HepG2 (cell line): ENCODE measurements around the gene RHBDL1. TPM values are rescaled to one million over a fixed set of nuclear protein-coding genes. Genes with fewer than 3 reads are reported as not detected.

Experiments
- ATF7 ChIP-seq, 2 experiments: fragments of 450-650 bp in 1 of 2; sonication (generic) in 1 of 2; formaldehyde crosslinking in 1 of 2; IDR thresholded peaks; 2 replicates each; pipeline versions ENCODE4 v1.4.0 to v1.6.1; 2016 to 2020; ENCODE audit warnings: antibody characterized with exemption in 1 of 2, mild to moderate bottlenecking in 1 of 2, missing genetic modification reagents in 1 of 2
- BRCA1 ChIP-seq: sonication (generic); formaldehyde crosslinking; IDR thresholded peaks from 2 replicates; pipeline ENCODE4 v1.4.0; 2020; ENCODE audit warnings: missing genetic modification reagents
- FLYWCH1 ChIP-seq: sonication (generic); formaldehyde crosslinking; IDR thresholded peaks from 2 replicates; pipeline ENCODE4 v1.8.1; 2023; ENCODE audit warnings: mild to moderate bottlenecking, missing genetic modification reagents
- HOXA9 ChIP-seq: sonication (generic); formaldehyde crosslinking; IDR thresholded peaks from 2 replicates; pipeline ENCODE4 v1.8.1; 2022; ENCODE audit warnings: missing genetic modification reagents, mild to moderate bottlenecking, moderate library complexity, borderline replicate concordance
- KLF12 ChIP-seq: sonication (generic); formaldehyde crosslinking; IDR thresholded peaks from 2 replicates; pipeline ENCODE4 v1.4.0; 2020; ENCODE audit warnings: missing genetic modification reagents, borderline replicate concordance
- MNT ChIP-seq: fragments of 450-650 bp; IDR thresholded peaks from 2 replicates; pipeline ENCODE4 v1.6.1; 2016
- PBX2 ChIP-seq: IDR thresholded peaks from 2 replicates; pipeline ENCODE4 v1.6.1; 2016; ENCODE audit warnings: control low read depth
- REXO4 ChIP-seq: sonication (generic); formaldehyde crosslinking; IDR thresholded peaks from 2 replicates; pipeline ENCODE4 v1.8.0; 2022; ENCODE audit warnings: missing genetic modification reagents, mild to moderate bottlenecking, borderline replicate concordance
- STAG1 ChIP-seq: sonication (generic); formaldehyde crosslinking; IDR thresholded peaks from 2 replicates; pipeline ENCODE4 v1.4.0; 2020; ENCODE audit warnings: missing genetic modification reagents
- TMF1 ChIP-seq: sonication (generic); formaldehyde crosslinking; IDR thresholded peaks from 2 replicates; pipeline ENCODE4 v1.8.1; 2022; ENCODE audit warnings: low read depth, missing genetic modification reagents
- TOPORS ChIP-seq: sonication (generic); formaldehyde crosslinking; IDR thresholded peaks from 2 replicates; pipeline ENCODE4 v1.8.0; 2023; ENCODE audit warnings: mild to moderate bottlenecking, missing genetic modification reagents
- ZBTB4 ChIP-seq: sonication (generic); formaldehyde crosslinking; IDR thresholded peaks from 2 replicates; pipeline ENCODE4 v1.4.0; 2020; ENCODE audit warnings: missing genetic modification reagents, mild to moderate bottlenecking, borderline replicate concordance
- ZNF12 ChIP-seq: sonication (generic); formaldehyde crosslinking; IDR thresholded peaks from 2 replicates; pipeline ENCODE4 v1.5.0; 2020; ENCODE audit warnings: missing genetic modification reagents
- ZNF138 ChIP-seq: sonication (generic); formaldehyde crosslinking; IDR thresholded peaks from 2 replicates; pipeline ENCODE4 v1.5.0; 2020; ENCODE audit warnings: mild to moderate bottlenecking, low read depth, missing genetic modification reagents
- ZNF160 ChIP-seq: sonication (generic); formaldehyde crosslinking; IDR thresholded peaks from 2 replicates; pipeline ENCODE4 v1.8.0; 2022; ENCODE audit warnings: mild to moderate bottlenecking, inconsistent platforms, missing genetic modification reagents
- ZNF556 ChIP-seq: sonication (generic); formaldehyde crosslinking; IDR thresholded peaks from 2 replicates; pipeline ENCODE4 v1.4.0; 2020; ENCODE audit warnings: mild to moderate bottlenecking, missing genetic modification reagents, borderline replicate concordance
- ZNF598 ChIP-seq: sonication (generic); formaldehyde crosslinking; IDR thresholded peaks from 2 replicates; pipeline ENCODE4 v1.5.1; 2020; ENCODE audit warnings: mild to moderate bottlenecking, missing genetic modification reagents, borderline replicate concordance
- ZNF639 ChIP-seq: conservative IDR thresholded peaks from 2 replicates; pipeline ENCODE4 v1.6.1; 2018; ENCODE audit warnings: missing genetic modification reagents
- ZNF652 ChIP-seq: IDR thresholded peaks from 2 replicates; pipeline ENCODE4 v1.6.1; 2016; ENCODE audit warnings: low read depth, borderline replicate concordance
- ZSCAN25 ChIP-seq: sonication (generic); formaldehyde crosslinking; IDR thresholded peaks from 2 replicates; pipeline ENCODE4 v1.8.0; 2022; ENCODE audit warnings: mild to moderate bottlenecking, missing genetic modification reagents
- polyA plus RNA-seq, 8 experiments: library from polyadenylated mRNA; depleted of rRNA in 3 of 8; stranded (reverse) in 7 of 8; unstranded in 1 of 8; fragments of >200 nt; fragmentation: Illumina TruSeq in 4 of 8; extraction: Trizol in 4 of 8; gene quantifications; 2 replicates each; pipeline versions ENCODE4 v1.2.1 to v1.2.3, GENCODE V29; 2011 to 2016; ENCODE audit warnings: low read depth in 4 of 8, missing spikeins in 1 of 8, mixed read lengths in 1 of 8; ENCODE audit not compliant: insufficient read depth in 1 of 8
- total RNA-seq, 5 experiments: library from RNA; depleted of rRNA; stranded (reverse); fragments of >200 nt; fragmentation: Illumina TruSeq; extraction: Trizol; gene quantifications; 2 replicates each; pipeline ENCODE4 v1.2.3, GENCODE V29; 2016; ENCODE audit warnings: low read depth in 1 of 5

RHBDL1 gene
- total and polyA plus RNA-seq, 2 of the 13 experiments (the other 11 are each of a cell fraction or from before 2014, with no cell fraction given) = 1.8 to 3.8 TPM

- no peak for TF ChIP-seq MNT
- 0 out of 2 replicates have a peak, but pooled peaks have one; percentile 85 for TF ChIP-seq FLYWCH1 (CRISPR knock-in tag)
- TF ChIP-seq ZBTB4 (CRISPR knock-in tag) = no peak
- no peak for TF ChIP-seq ZNF652 (CRISPR knock-in tag)
- no peak for TF ChIP-seq BRCA1 (CRISPR knock-in tag)
- TF ChIP-seq ZSCAN25 = peak; percentile 69; the same call in 1 of the 2 replicates
- TF ChIP-seq PBX2 = no peak
- peak; percentile 57 for TF ChIP-seq ZNF138 (CRISPR knock-in tag)
- 0 out of 2 replicates have a peak, but pooled peaks have one; percentile 20 for TF ChIP-seq ZNF12 (CRISPR knock-in tag)
- no peak; the same call in 1 of the 2 replicates for TF ChIP-seq ZNF160 (CRISPR knock-in tag)
- peak; percentile 42; the same call in 1 of the 2 replicates for TF ChIP-seq TOPORS (CRISPR knock-in tag)
- TF ChIP-seq ZNF639 (CRISPR knock-in tag) = peak; percentile 74
- peak; percentile 92 for TF ChIP-seq ZNF556 (CRISPR knock-in tag)
- TF ChIP-seq KLF12 = peak; percentile 65; the same call in 1 of the 2 replicates
- TF ChIP-seq TMF1 (CRISPR knock-in tag) = peak; percentile 57; the same call in 1 of the 2 replicates
- no peak for TF ChIP-seq STAG1 (CRISPR knock-in tag)
- peak; percentile 54; the same call in 1 of the 2 replicates for TF ChIP-seq ZNF598 (CRISPR knock-in tag)
- TF ChIP-seq REXO4 (CRISPR knock-in tag) = 0 out of 2 replicates have a peak, but pooled peaks have one; percentile 23
- TF ChIP-seq ATF7 (IDR thresholded peaks at IDR 0.05) = no peak
- TF ChIP-seq ATF7 (CRISPR knock-in tag; IDR thresholded peaks at IDR 0.05) = peak; percentile 48; the same call in 1 of the 2 replicates
- TF ChIP-seq HOXA9 (CRISPR knock-in tag) = peak; percentile 78
Measured at GRCh38 chr16:720990-721764, 45.7 kb downstream of the RHBDL1 start, which contains the start of gene ANTKMT (continued).
